ENCODE measurements around the gene HACE1. TPM values are rescaled to one million over a fixed set of nuclear protein-coding genes. Genes with fewer than 3 reads are reported as not detected.
"Not testable (repeated sequence)": the region's sequence is repeated elsewhere in the genome, so short reads cannot be mapped to it uniquely, and the experiment has no call there.

HACE1 gene
- total RNA-seq: 12.1 TPM
- long read RNA-seq, partial matches to known transcripts: 1 of 4 reads
- long read RNA-seq, other reads (novel, unspliced or antisense): 3 of 4 reads

GRCh38 chr6:104859225-104860146 lies at the start of gene HACE1:
TSS of gene HACE1 (minus strand) at chr6:104859919. CDS start at chr6:104859642, 277 bp downstream.
- DNase-seq (ENCODE audit: low spot score): peak; percentile 96

- no peak for DNase-seq (ENCODE audit: low spot score)
These were observed 49.3 kb upstream of the HACE1 start for GRCh38 chr6:104908888-104909525.

GRCh38 chr6:104908031-104908887 lies 48.5 kb upstream of the HACE1 start:
- DNase-seq (ENCODE audit: low spot score): no peak

GRCh38 chr6:104898893-104899292 lies 39.2 kb upstream of the HACE1 start:
- not testable (repeated sequence) for DNase-seq (ENCODE audit: low spot score)

- DNase-seq (ENCODE audit: low spot score): no peak
These were observed 37.2 kb upstream of the HACE1 start for GRCh38 chr6:104896914-104897313.

GRCh38 chr6:104888066-104888465 lies 28.3 kb upstream of the HACE1 start:
- DNase-seq (ENCODE audit: low spot score): no peak

- no peak for DNase-seq (ENCODE audit: low spot score)
These were observed 27.6 kb upstream of the HACE1 start for GRCh38 chr6:104887350-104887749.

- no peak for DNase-seq (ENCODE audit: low spot score)
These were observed 25.9 kb upstream of the HACE1 start for GRCh38 chr6:104885518-104886043.

GRCh38 chr6:104884867-104885517 lies 25.3 kb upstream of the HACE1 start:
- DNase-seq (ENCODE audit: low spot score): no peak

GRCh38 chr6:104881964-104882668 lies 22.4 kb upstream of the HACE1 start:
- no peak for DNase-seq (ENCODE audit: low spot score)

GRCh38 chr6:104862456-104862855 lies 2.7 kb upstream of the HACE1 start:
- no peak for DNase-seq (ENCODE audit: low spot score)

GRCh38 chr6:104860221-104860620 lies 502 bp upstream of the HACE1 start:
- no peak for DNase-seq (ENCODE audit: low spot score)

GRCh38 chr6:104858642-104859041 lies 1.1 kb downstream of the HACE1 start:
- DNase-seq (ENCODE audit: low spot score): no peak

- DNase-seq (ENCODE audit: low spot score): no peak
These were observed 4.2 kb downstream of the HACE1 start for GRCh38 chr6:104855507-104855906.

GRCh38 chr6:104847721-104848120 lies 12.0 kb downstream of the HACE1 start:
- DNase-seq (ENCODE audit: low spot score): not testable (repeated sequence)

- DNase-seq (ENCODE audit: low spot score): no peak
These were observed 16.5 kb downstream of the HACE1 start for GRCh38 chr6:104843229-104843628.

GRCh38 chr6:104837158-104837557 lies 22.6 kb downstream of the HACE1 start:
- DNase-seq (ENCODE audit: low spot score): no peak

GRCh38 chr6:104836479-104837020 lies 23.2 kb downstream of the HACE1 start:
- not testable (repeated sequence) for DNase-seq (ENCODE audit: low spot score)

- DNase-seq (ENCODE audit: low spot score): no peak
These were observed 23.9 kb downstream of the HACE1 start for GRCh38 chr6:104835782-104836181.

All from mesenteric fat pad (tissue), 1 donor.